IMR-90 (cell line): ENCODE measurements around the gene MEOX2. TPM values are rescaled to one million over a fixed set of nuclear protein-coding genes. Genes with fewer than 3 reads are reported as not detected.

ENCODE experiments used
- ATAC-seq: fragments of 200-7000 bp; cut with Tn5 transposase; 2 replicates; pipeline ENCODE4 v1.9.1; 2020; ENCODE audit warnings: low read depth, mild to moderate bottlenecking, moderate library complexity
- BruUV-seq: library from RNA; stranded (reverse); fragments of 400-500 nt; replicated peaks from 2 replicates; lab custom pipeline; 2021; lab: Mats Ljungman, UMichigan
- CTCF ChIA-PET: fragments of 300-600 bp; formaldehyde crosslinking; extraction: SDS; loops from one replicate; lab custom pipeline; 2021; ENCODE audit warnings: antibody characterized with exemption; lab: Yijun Ruan, JAX
- POLR2A ChIA-PET: fragments of 300-600 bp; sonication (Branson Sonifier 250); formaldehyde crosslinking; loops from one replicate; lab custom pipeline; 2022; ENCODE audit warnings: antibody characterized with exemption; ENCODE audit not compliant: unreplicated experiment; lab: Charles Lee
- DNase-seq: peaks from one replicate; pipeline ENCODE4 v3.0.0; 2013
- H2AFZ ChIP-seq: replicated peaks from 2 replicates; pipeline ENCODE3; 2013; ENCODE audit warnings: low read length, mild to moderate bottlenecking; ENCODE audit not compliant: poor library complexity
- H2AK5ac ChIP-seq: 2 replicates; pipeline ENCODE4 v1.6.1; 2013; ENCODE audit warnings: low read depth, low read length, inconsistent platforms
- H2AK9ac ChIP-seq: replicated peaks from 2 replicates; pipeline ENCODE3; 2013; ENCODE audit warnings: mild to moderate bottlenecking, low read depth, low read length, moderate library complexity; ENCODE audit not compliant: poor library complexity
- H2BK120ac ChIP-seq: 2 replicates; pipeline ENCODE4 v1.6.1; 2013; ENCODE audit warnings: low read depth, low read length, inconsistent platforms
- H2BK15ac ChIP-seq: 3 replicates; pipeline ENCODE4 v1.6.1; 2013; ENCODE audit warnings: low read depth, low read length, inconsistent platforms
- H2BK20ac ChIP-seq: 2 replicates; pipeline ENCODE4 v1.6.1; 2013; ENCODE audit warnings: low read depth, mild to moderate bottlenecking, inconsistent platforms, low read length, moderate library complexity
- H2BK5ac ChIP-seq: 2 replicates; pipeline ENCODE4 v1.6.1; 2013; ENCODE audit warnings: mild to moderate bottlenecking, low read depth, low read length, inconsistent platforms; ENCODE audit not compliant: poor library complexity, severe bottlenecking
- H3K14ac ChIP-seq: replicated peaks from 2 replicates; pipeline ENCODE4 v1.6.1; 2013; ENCODE audit warnings: low read depth, low read length, inconsistent platforms
- H3K18ac ChIP-seq: 2 replicates; pipeline ENCODE4 v1.6.1; 2013; ENCODE audit warnings: low read depth, low read length, control low read depth
- H3K23ac ChIP-seq: 2 replicates; pipeline ENCODE4 v1.6.1; 2013; ENCODE audit warnings: low read depth, low read length, inconsistent platforms
- H3K27ac ChIP-seq: 2 replicates; pipeline ENCODE4 v1.5.1; 2013; ENCODE audit warnings: mild to moderate bottlenecking, control low read depth, low read length; ENCODE audit not compliant: insufficient read depth
- H3K27me3 ChIP-seq: 2 replicates; pipeline ENCODE4 v1.6.1; 2013; ENCODE audit warnings: low read length; ENCODE audit not compliant: control insufficient read depth, insufficient read depth
- H3K36me3 ChIP-seq: 2 replicates; pipeline ENCODE4 v1.6.1; 2013; ENCODE audit warnings: low read length, mixed read lengths; ENCODE audit not compliant: control insufficient read depth, insufficient read depth
- H3K4ac ChIP-seq: 2 replicates; pipeline ENCODE4 v1.6.1; 2013; ENCODE audit warnings: low read depth, low read length, inconsistent platforms
- H3K4me1 ChIP-seq: 2 replicates; pipeline ENCODE4 v1.6.1; 2013; ENCODE audit warnings: low read length, mixed read lengths; ENCODE audit not compliant: control insufficient read depth, insufficient read depth
- H3K4me2 ChIP-seq: 2 replicates; pipeline ENCODE4 v1.6.1; 2013; ENCODE audit warnings: low read depth, mild to moderate bottlenecking, control low read depth, low read length, moderate library complexity
- H3K4me3 ChIP-seq: 2 replicates; pipeline ENCODE4 v1.5.1; 2013; ENCODE audit warnings: low read depth, mild to moderate bottlenecking, control low read depth, low read length, moderate library complexity; ENCODE audit not compliant: insufficient read depth
- H3K56ac ChIP-seq: 2 replicates; pipeline ENCODE4 v1.6.1; 2013; ENCODE audit warnings: low read length, inconsistent platforms; ENCODE audit not compliant: insufficient read depth; ENCODE audit errors: extremely low read depth
- H3K79me1 ChIP-seq, 2 experiments: 2 replicates each; pipeline ENCODE4 v1.6.1; 2013; ENCODE audit warnings: low read length in 2 of 2, inconsistent platforms in 1 of 2, low read depth in 1 of 2
- H3K9ac ChIP-seq: 2 replicates; pipeline ENCODE4 v1.6.1; 2013; ENCODE audit warnings: low read depth, low read length, control low read depth
- H3K9me1 ChIP-seq: 2 replicates; pipeline ENCODE4 v1.6.1; 2013; ENCODE audit warnings: low read length, inconsistent platforms; ENCODE audit not compliant: insufficient read depth
- H3K9me3 ChIP-seq: 2 replicates; pipeline ENCODE4 v1.6.1; 2013; ENCODE audit warnings: low read length; ENCODE audit not compliant: control insufficient read depth, insufficient read depth
- H4K20me1 ChIP-seq: 2 replicates; pipeline ENCODE4 v1.6.1; 2013; ENCODE audit warnings: low read length, inconsistent platforms; ENCODE audit not compliant: insufficient read depth
- H4K5ac ChIP-seq: 2 replicates; pipeline ENCODE4 v1.6.1; 2013; ENCODE audit warnings: mild to moderate bottlenecking, low read depth, low read length, control low read depth
- H4K8ac ChIP-seq, 2 experiments: 2 replicates each; pipeline ENCODE4 v1.6.1; 2013; ENCODE audit warnings: low read depth in 2 of 2, low read length in 2 of 2, control low read depth in 1 of 2, inconsistent platforms in 1 of 2
- H4K91ac ChIP-seq: 2 replicates; pipeline ENCODE4 v1.6.1; 2013; ENCODE audit warnings: low read depth, low read length, inconsistent platforms; ENCODE audit not compliant: insufficient read depth
- BHLHE40 ChIP-seq: fragments of 150-350 bp; IDR thresholded peaks from 2 replicates; pipeline ENCODE4 v1.6.1; 2016; ENCODE audit warnings: mild to moderate bottlenecking, low read depth, low read length
- CHD1 ChIP-seq: IDR thresholded peaks from 2 replicates; pipeline ENCODE4 v1.6.1; 2012; ENCODE audit warnings: low read depth, low read length, improper control_type of control experiment
- FOS ChIP-seq: fragments of 150-350 bp; IDR thresholded peaks from 2 replicates; pipeline ENCODE4 v1.6.1; 2016; ENCODE audit warnings: low read depth, low read length
- MAFK ChIP-seq: IDR thresholded peaks from 2 replicates; pipeline ENCODE4 v1.6.1; 2012; ENCODE audit warnings: low read depth, low read length, improper control_type of control experiment
- MAZ ChIP-seq: IDR thresholded peaks from 2 replicates; pipeline ENCODE4 v1.6.1; 2012; ENCODE audit warnings: low read depth, mild to moderate bottlenecking, low read length, improper control_type of control experiment, moderate library complexity, borderline replicate concordance
- MXI1 ChIP-seq: IDR thresholded peaks from 2 replicates; pipeline ENCODE4 v1.6.1; 2012; ENCODE audit warnings: low read depth, mild to moderate bottlenecking, low read length, moderate library complexity, borderline replicate concordance
- RAD21 ChIP-seq: IDR thresholded peaks from 2 replicates; pipeline ENCODE4 v1.6.1; 2012; ENCODE audit warnings: low read length, improper control_type of control experiment
- SMC3 ChIP-seq: fragments of 150-350 bp; IDR thresholded peaks from 2 replicates; pipeline ENCODE4 v1.6.1; 2016; ENCODE audit warnings: low read depth, mild to moderate bottlenecking, antibody characterized with exemption, low read length, moderate library complexity
- WGBS, 2 experiments: methylation state at CpG; one replicate each; pipeline versions ENCODE4 v1.1.5 to v1.1.7; 2013; ENCODE audit warnings: missing lambda C conversion rate in 2 of 2; ENCODE audit not compliant: insufficient read length in 1 of 2; ENCODE audit errors: extremely low coverage in 2 of 2; 5-methylcytosine and 5-hydroxymethylcytosine counted together
- dilution Hi-C: fragments of 300-500 bp; cut with HindIII; formaldehyde crosslinking; loops from one replicate; pipeline ENCODE4 v1.14.3; 2018; ENCODE audit warnings: low sequenced_read_pairs; ENCODE audit not compliant: unreplicated experiment
- in situ Hi-C: fragments of 300-500 bp; cut with MboI; formaldehyde crosslinking; loops from 3 replicates; pipeline ENCODE4 v1.14.3; 2019; ENCODE audit warnings: low sequenced_read_pairs, inconsistent platforms, mixed read lengths
- intact Hi-C: fragments of 100-400 bp; cut with micrococcal nuclease; formaldehyde crosslinking; loops from 2 replicates; pipeline ENCODE4 v1.10.0; 2022
- polyA plus RNA-seq, 3 experiments: library from polyadenylated mRNA; depleted of rRNA; stranded (reverse); fragments of >200 nt; gene quantifications; 2 replicates each; pipeline ENCODE4 v1.2.3, GENCODE V29; 2012; ENCODE audit warnings: low replicate concordance in 1 of 3
- total RNA-seq: library from RNA; depleted of rRNA; stranded (reverse); fragments of >200 nt; gene quantifications from 2 replicates; pipeline ENCODE4 v1.2.3, GENCODE V29; 2012

Gene MEOX2
- total and polyA plus RNA-seq, 2 of the 4 experiments (the other 2 are of a cell fraction), result under 0.01 TPM; not detected in 1

- Histone ChIP-seq H4K8ac (no peak overlapping the region), H4K20me1 (no peaks in the 10 kb centered on the region), H3K4me3 (no peak overlapping the region), H3K18ac (no peak overlapping the region), H3K36me3 (no peaks in the 10 kb centered on the region), H3K14ac (no peak overlapping the region), H3K9me3 (no peaks in the 10 kb centered on the region), H3K9me1 (no peaks in the 10 kb centered on the region), H3K23ac (no peak overlapping the region), H3K4me2 (no peak overlapping the region), H2BK15ac (no peak overlapping the region), H2AFZ (no peak overlapping the region), H2AK5ac (no peak overlapping the region), H3K27me3 (no peaks in the 10 kb centered on the region), H3K56ac (no peak overlapping the region), H4K91ac (no peak overlapping the region), H3K4me1 (no peaks in the 10 kb centered on the region), H3K9ac (no peak overlapping the region), H4K5ac (no peak overlapping the region), H2AK9ac (no peak overlapping the region), H3K4ac (no peak overlapping the region), H2BK20ac (no peak overlapping the region), H3K79me1 (no peaks in the 10 kb centered on the region), H2BK120ac (no peak overlapping the region), H3K27ac (no peak overlapping the region), H2BK5ac (no peak overlapping the region)
- CTCF ChIA-PET, result interaction anchor here (0.6 to 1.4 kb wide), 3 partner anchors 10 to 74 kb away, joined by 3 read pairs; no protein-coding TSS in a partner anchor
- in situ Hi-C loops (no loop called here), dilution Hi-C loops (no loop called here), intact Hi-C loops (no loop called here)
- no peak for DNase-seq
- TF ChIP-seq CHD1, result no peak
- TF ChIP-seq MXI1, result no peak
- no peak for TF ChIP-seq SMC3
- TF ChIP-seq RAD21, result no peak
- no peak for TF ChIP-seq BHLHE40
- no peak for TF ChIP-seq MAZ
- no peak for TF ChIP-seq FOS
- TF ChIP-seq MAFK, result no peak
- no peak for ATAC-seq
- BruUV-seq, result no TSS peak
- no CpG with 5 or more reads among the region's 1 CpG for WGBS, 2 experiments
- POLR2A ChIA-PET, result interaction anchor here (0.7 kb wide), 1 partner anchor 67 kb away, joined by 3 read pairs; no protein-coding TSS in a partner anchor
These were observed 39.2 kb downstream of the MEOX2 start for GRCh38 chr7:15647309-15647708.
